GM21515 (cell line): ENCODE measurements around the gene IGF2R.
"Not testable (repeated sequence)": the region's sequence is repeated elsewhere in the genome, so short reads cannot be mapped to it uniquely, and the experiment has no call there.

Source experiments
- ATAC-seq: cut with Tn5 transposase; IDR thresholded peaks from one replicate; pipeline ENCODE4 v1.9.1; 2021; ENCODE audit not compliant: unreplicated experiment

Gene IGF2R

DNA sequence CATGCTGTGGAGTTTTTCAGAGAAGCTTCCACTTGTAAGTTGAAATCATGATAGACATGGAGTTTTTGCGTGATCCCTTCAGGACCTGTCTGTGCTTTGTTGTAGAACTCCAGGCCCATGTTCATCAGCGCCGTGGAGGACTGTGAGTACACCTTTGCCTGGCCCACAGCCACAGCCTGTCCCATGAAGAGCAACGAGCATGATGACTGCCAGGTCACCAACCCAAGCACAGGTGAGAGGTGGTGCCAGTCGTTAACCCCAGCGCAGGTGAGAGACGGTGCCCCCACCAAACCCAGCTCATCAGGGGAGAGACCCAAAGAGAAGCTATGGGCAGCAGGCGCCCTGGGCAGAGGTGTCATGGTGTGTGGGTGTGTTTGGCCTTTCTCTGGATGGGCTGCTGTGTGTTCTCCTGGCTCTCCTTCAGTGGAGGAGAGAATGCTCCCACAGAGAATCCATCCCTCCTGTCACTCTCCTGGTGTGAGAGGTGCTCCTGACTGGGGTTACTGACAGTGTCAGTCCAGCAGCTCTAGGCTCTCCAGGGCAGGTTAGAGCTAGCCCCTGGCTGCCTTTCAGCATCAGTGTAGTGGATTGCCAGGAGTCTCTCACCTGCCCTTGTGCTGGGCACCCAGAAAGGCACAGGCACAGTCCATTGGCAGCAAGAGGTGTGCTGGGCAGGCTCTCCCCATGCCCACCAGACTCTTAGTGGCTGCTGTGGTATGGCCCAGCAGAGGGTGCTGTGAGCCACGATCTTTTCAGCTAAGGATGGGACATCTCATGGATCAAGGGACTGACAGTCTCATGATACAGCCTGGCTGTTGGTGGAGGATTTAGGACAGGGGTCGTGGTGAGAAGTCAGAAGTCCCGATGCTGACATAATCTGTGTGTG is 103.2 kb downstream of the IGF2R start:
- no peak for ATAC-seq

GRCh38 chr6:160073272-160073671 is 104.4 kb downstream of the IGF2R start:
- ATAC-seq = no peak

DNA sequence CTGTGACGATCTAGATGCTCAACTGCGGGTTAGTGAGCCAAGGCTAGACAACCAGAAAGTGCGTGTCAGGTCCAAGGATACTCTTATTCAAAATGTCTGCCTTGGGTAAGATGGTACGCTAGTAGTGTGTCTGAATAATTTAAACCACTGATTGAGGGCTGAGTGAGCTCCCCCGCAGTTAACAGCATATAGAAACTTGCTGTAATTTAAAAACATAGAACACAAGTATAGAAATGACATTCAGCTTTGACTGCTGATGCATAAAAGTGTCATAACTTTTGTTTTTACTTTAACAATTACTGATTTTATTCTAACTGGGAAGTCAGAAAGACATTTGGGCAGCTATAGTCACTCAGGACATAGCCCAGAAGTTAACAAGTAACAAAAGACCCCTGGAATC is 107.1 kb downstream of the IGF2R start:
- no peak for ATAC-seq

DNA sequence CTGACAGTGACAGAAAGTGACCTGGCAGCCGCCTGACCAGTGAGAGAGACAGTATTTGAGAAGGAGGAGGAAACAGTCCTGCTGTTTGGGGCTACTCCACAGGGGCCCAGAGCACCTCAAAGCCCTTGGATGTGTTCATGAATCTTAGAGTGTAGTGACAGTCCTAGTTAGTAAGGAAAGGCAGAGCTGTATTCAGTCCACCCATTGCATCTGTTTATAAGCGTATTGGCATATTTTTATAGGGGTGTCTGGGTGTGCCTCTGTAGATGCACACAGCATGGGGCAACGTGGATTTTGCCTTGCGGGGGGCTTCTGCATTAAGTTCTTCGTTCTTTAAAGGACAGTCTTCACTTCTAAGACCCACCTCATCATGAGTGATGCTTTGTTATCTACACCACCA is 108.1 kb downstream of the IGF2R start:
- ATAC-seq = no peak

DNA sequence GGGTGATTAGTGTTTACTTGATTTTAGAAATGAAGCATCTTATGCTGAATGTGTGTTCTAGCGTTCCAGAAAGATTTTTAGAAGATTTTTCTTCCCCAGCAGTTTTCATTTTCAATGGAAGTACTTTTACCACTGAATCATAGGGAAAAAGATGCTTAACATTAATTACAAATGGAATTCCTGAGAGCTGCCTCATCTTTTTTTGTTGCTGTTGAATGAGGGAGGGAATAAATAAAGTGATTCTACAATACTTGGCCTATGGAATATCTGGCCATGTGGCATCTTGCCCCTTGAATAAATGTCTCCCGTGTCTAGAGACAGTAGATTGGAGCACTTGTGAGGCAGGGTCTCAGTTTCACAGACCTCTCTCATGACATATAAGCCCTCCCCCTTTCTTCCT is 108.6 kb downstream of the IGF2R start:
- ATAC-seq = no peak

GRCh38 chr6:160078883-160079685 is 110.2 kb downstream of the IGF2R start:
- ATAC-seq = no peak

- ATAC-seq = no peak
These were observed 110.8 kb downstream of the IGF2R start for GRCh38 chr6:160079686-160080043.

- no peak for ATAC-seq
These were observed 111.2 kb downstream of the IGF2R start for GRCh38 chr6:160080097-160080496.

GRCh38 chr6:160081398-160081797 is 112.5 kb downstream of the IGF2R start:
- no peak for ATAC-seq

DNA sequence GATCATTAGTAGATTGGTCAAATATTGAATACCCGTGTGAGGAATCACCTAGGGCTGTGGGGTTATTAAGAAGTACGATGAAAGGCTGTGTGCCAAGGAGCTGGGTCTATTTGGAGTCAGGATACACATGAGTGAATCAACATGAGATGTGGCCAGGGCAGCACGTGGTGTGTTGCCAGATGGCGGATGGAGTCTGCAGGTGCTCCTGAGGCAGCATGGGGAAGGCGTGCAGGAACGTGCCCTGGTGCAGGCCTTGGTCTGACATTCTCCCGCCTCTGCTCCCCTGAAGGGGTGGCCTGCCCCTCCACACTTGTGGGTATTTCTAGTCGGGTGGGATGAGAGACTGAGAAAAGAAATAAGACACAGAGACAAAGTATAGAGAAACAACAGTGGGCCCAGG is 113.7 kb downstream of the IGF2R start:
- ATAC-seq = no peak

DNA sequence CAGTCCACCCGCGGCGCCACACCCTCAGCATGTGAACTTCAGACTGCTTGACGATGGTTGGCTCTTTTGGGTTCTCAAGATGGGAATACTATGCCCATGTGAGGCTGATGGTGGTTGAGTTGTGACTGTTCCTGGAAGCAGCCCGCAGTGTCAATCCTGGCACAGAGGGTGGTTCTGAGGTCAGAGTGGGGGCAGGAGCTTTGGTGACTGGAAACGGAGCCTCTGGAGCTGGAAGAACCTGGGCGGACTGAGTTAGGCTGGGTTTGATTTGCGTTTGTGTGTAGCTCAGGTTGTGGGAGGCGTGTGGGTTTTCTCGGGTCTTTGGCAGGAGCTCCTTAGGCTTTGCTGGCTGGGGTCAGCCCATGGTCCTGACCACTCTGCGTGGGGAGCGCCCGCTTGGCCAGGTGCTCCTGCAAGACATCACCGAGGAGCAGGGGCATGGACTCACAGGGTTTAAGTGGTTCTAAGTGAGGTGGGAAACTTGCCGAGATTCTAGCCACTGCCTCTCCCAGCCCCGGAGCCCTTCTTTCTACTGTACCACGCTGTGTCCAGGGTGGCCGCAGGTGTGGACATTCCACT is 115.4 kb downstream of the IGF2R start:
- ATAC-seq = no peak

- ATAC-seq = no peak
These were observed 116.3 kb downstream of the IGF2R start for GRCh38 chr6:160085226-160085625.

- no peak for ATAC-seq
These were observed 117.0 kb downstream of the IGF2R start for GRCh38 chr6:160085713-160086505.

DNA sequence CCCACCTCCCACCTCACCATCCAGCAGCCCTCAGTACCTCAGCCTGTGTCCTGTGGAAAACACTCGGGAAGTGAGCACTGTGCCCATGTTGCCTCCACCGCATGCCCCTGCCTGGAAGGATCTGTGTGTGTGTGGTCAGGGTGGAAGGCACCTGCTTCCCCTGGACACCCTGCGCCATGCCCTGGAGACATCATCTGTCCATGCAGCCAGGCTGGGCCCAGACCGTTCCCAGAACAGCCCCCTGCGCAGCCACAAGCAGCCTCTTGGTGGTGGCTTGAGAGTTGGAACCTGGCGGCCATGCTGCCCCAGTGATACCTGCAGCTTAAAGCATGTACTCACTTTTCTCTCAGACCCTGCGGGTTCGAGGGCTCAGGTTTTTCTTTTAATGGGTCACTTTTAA is 117.9 kb downstream of the IGF2R start:
- no peak for ATAC-seq

DNA sequence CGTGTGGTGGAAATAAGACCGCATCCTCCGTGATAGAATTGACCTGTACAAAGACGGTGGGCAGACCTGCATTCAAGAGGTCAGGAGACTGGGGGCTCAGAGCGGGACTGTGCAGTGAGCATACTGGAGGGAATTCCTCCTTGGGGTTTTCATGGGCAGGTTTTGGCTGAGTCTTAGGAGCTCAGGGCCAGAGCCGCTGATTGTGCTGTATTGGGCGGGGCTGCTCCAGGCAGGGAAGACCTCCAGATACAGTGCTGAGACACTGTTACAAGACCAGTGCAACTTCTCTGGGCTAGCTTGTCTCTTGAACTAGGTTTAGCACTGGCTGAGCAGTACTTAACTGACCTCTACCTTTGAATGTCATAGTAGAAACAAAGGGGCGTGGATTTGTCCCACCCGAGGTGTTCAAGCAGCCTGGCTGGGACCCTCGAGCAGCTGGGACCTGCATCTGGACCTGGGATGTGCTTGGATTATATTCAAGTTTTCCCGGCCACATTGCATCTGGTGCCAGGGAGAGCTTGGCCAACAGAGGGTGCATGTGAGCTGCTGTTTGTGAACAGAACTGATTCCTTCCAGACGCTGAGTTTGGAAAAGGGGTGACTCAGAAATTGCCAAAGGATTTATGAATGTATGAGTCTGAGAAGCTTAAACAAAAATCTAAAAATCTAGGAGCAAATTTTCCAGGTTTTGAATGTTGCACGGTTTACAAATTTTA is 119.3 kb downstream of the IGF2R start:
- no peak for ATAC-seq

DNA sequence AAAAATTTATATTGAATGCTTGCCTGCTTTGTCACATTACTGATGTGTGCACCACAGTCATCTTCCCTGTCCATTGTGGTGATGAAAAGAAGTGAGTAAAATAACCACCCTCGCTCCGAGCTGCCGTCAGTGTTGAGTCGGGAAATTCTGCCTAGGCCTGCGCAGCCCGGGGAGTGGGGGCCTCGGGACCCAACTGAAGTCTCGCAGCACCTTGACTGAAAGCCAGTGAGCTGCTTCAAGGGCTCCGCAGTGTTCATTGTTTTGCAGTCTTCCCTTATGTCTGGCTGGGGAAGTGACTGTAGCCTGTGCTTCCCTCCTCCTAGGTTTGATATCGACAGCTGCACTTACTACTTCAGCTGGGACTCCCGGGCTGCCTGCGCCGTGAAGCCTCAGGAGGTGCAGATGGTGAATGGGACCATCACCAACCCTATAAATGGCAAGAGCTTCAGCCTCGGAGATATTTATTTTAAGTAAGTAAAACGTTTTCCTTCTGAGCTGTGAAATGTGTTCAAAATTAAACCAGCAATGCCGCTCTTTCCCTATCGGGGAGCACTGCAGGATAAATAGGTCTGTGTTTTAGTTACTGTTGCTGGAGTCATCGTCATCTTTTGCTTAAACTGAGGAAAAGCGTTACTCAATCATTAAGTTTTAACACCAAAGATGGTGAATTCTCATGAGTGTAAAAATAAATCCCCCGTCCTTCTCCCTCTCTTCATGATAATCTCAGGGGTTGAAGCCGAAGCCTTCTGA is 120.1 kb downstream of the IGF2R start:
- no peak for ATAC-seq

- no peak for ATAC-seq
These were observed 120.6 kb downstream of the IGF2R start for GRCh38 chr6:160089534-160089897.

GRCh38 chr6:160090442-160091239 is 121.8 kb downstream of the IGF2R start:
- ATAC-seq = not testable (repeated sequence)

DNA sequence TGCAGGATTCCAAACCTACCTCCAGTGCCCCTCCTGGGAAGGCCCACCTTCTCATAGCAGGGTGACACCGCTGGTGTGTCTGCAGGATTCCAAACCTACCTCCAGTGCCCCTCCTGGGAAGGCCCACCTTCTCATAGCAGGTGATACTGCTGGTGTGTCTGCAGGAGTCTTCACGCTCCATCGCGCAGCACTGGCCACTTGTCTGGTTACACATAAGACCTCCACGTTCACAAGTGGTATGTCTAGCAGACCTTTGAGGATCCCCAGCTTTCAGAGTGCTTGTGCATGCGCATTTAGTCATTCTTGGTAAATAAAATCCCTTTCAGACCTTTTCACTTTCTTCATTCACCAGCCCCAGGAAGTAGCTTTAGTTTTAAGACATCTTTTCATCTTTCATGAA is 123.3 kb downstream of the IGF2R start:
- not testable (repeated sequence) for ATAC-seq
